Fibroblast of the aortic adventitia (primary cell): ENCODE measurements around the gene ISX. TPM values are rescaled to one million over a fixed set of nuclear protein-coding genes. Genes with fewer than 3 reads are reported as not detected.

ENCODE experiments used
- DNase-seq: peaks from one replicate; pipeline ENCODE4 v3.0.0-alpha.2; 2010; ENCODE audit warnings: low read depth
- H3K4me3 ChIP-seq: 2 replicates; pipeline ENCODE4 v1.5.1; 2011; ENCODE audit warnings: low read depth, mild to moderate bottlenecking, control low read depth, low read length, moderate library complexity
- CTCF ChIP-seq: IDR thresholded peaks from 2 replicates; pipeline ENCODE4 v1.5.1; 2011; ENCODE audit warnings: mild to moderate bottlenecking, low read length, control low read depth, inconsistent platforms; ENCODE audit not compliant: insufficient read depth
- total RNA-seq: library from RNA; depleted of rRNA; stranded (reverse); fragments of >200 nt; gene quantifications from 2 replicates; pipeline ENCODE4 v1.2.3, GENCODE V29; 2012; ENCODE audit warnings: low replicate concordance

The ISX gene
- total RNA-seq, 1 donor = not detected

GRCh38 chr22:35131525-35132000 is 65.6 kb downstream of the ISX start:
- no peak for TF ChIP-seq CTCF
- no peak for DNase-seq
- no peak overlapping the region for H3K4me3 ChIP-seq

GRCh38 chr22:35132568-35132967 is 66.6 kb downstream of the ISX start:
- DNase-seq = no peak
- TF ChIP-seq CTCF = no peak
- no peak overlapping the region for H3K4me3 ChIP-seq

GRCh38 chr22:35133702-35134380 is 67.9 kb downstream of the ISX start:
- DNase-seq = no peak
- TF ChIP-seq CTCF = no peak
- no peak overlapping the region for H3K4me3 ChIP-seq

- DNase-seq = no peak
- TF ChIP-seq CTCF = no peak
- no peak overlapping the region for H3K4me3 ChIP-seq
Observed at GRCh38 chr22:35134637-35135036, 68.7 kb downstream of the ISX start.

GRCh38 chr22:35135165-35135564 is 69.2 kb downstream of the ISX start:
- no peak for DNase-seq
- TF ChIP-seq CTCF = no peak
- H3K4me3 ChIP-seq = no peak overlapping the region

Other genes with a start within 250 kb of the ISX start
- 23.3 and 29.7 TPM in 2 replicates for gene HMGXB4, start 191.3 kb downstream of the ISX start, total RNA-seq
- 25.7 and 48.8 TPM in 2 replicates for gene TOM1, start 233.7 kb downstream of the ISX start, total RNA-seq